HG03196 (cell line): ENCODE results near the gene GNPDA1.

Experiments used
- ATAC-seq: cut with Tn5 transposase; IDR thresholded peaks from one replicate; pipeline ENCODE4 v1.9.1; 2021; ENCODE audit not compliant: unreplicated experiment

Gene GNPDA1

GRCh38 chr5:142024771-142025304 lies 12.0 kb upstream of the GNPDA1 start:
- ATAC-seq, result peak; percentile 99

GRCh38 chr5:142023836-142024235 lies 11.0 kb upstream of the GNPDA1 start:
- no peak for ATAC-seq

GRCh38 chr5:142020122-142020659 lies 7.4 kb upstream of the GNPDA1 start:
- ATAC-seq, result no peak

- peak; percentile 34 for ATAC-seq
These were observed 5.1 kb upstream of the GNPDA1 start for GRCh38 chr5:142017832-142018427.

- peak; percentile 37 for ATAC-seq
These were observed 3.7 kb upstream of the GNPDA1 start for GRCh38 chr5:142016556-142016955.

GRCh38 chr5:142015781-142016533 lies 3.1 kb upstream of the GNPDA1 start:
- peak; percentile 47 for ATAC-seq

- ATAC-seq, result peak; percentile 27
These were observed 2.2 kb upstream of the GNPDA1 start for GRCh38 chr5:142014911-142015584.

- ATAC-seq, result no peak
These were observed 1.1 kb upstream of the GNPDA1 start for GRCh38 chr5:142013734-142014521.

- no peak for ATAC-seq
These were observed 541 bp downstream of the GNPDA1 start for GRCh38 chr5:142012186-142012785.

- no peak for ATAC-seq
These were observed 1.1 kb downstream of the GNPDA1 start for GRCh38 chr5:142011572-142012185.

- ATAC-seq, result no peak
These were observed 2.9 kb downstream of the GNPDA1 start for GRCh38 chr5:142009886-142010285.

GRCh38 chr5:142008813-142009212 lies 4.0 kb downstream of the GNPDA1 start:
- no peak for ATAC-seq

GRCh38 chr5:142007237-142007544 lies 5.6 kb downstream of the GNPDA1 start:
- ATAC-seq, result no peak

GRCh38 chr5:142006363-142007236 lies 6.2 kb downstream of the GNPDA1 start:
- no peak for ATAC-seq

- no peak for ATAC-seq
These were observed 9.5 kb downstream of the GNPDA1 start for GRCh38 chr5:142003266-142003800.

- no peak for ATAC-seq
These were observed 11.9 kb downstream of the GNPDA1 start for GRCh38 chr5:142000704-142001484.

GRCh38 chr5:142000173-142000572 lies 12.7 kb downstream of the GNPDA1 start:
- no peak for ATAC-seq

- no peak for ATAC-seq
These were observed 15.4 kb downstream of the GNPDA1 start for GRCh38 chr5:141997358-141997960.
